Measurements from ENCODE around the gene GSTO1.

Gene GSTO1

DNA sequence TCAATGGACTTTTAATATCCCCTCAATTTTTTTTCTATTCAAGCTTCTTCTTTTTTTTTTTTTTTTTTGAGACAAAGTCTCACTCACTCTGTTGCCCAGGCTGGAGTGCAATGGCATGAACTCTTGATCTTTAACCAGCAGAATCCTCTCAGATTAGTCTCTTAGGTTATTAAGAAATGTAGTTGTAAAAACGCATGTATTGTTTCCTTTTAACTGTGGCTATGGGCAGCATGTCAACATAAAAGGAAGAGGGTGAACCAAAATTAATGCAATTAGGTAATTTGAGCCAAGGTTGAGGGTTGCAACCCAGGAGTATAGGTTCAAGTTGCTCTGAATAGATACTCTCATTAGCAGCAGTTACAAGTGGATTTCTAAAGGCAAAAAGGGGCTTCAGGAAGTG lies 4.3 kb upstream of the GSTO1 start:
- DNase-seq (ENCODE audit: low spot score): no peak

DNA sequence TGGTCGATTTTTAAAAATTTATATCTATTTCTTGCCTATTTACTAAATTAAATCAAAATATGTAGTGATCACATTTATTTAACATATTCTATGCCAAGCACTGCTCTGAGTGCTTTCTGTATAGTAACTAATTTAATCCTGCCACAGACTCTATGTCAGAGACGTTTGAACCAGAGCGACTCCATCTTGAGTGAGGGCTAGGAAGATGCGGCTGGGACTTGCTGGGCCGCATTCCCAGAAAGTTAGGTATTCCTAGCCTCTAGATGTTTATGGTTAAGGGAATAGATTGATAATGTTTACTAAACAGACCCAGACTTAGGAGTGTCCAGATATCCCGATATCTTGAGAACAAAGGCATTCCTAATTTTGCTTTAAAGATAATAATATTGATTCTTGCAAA lies 3.2 kb upstream of the GSTO1 start:
- no peak for DNase-seq (ENCODE audit: low spot score)

DNA sequence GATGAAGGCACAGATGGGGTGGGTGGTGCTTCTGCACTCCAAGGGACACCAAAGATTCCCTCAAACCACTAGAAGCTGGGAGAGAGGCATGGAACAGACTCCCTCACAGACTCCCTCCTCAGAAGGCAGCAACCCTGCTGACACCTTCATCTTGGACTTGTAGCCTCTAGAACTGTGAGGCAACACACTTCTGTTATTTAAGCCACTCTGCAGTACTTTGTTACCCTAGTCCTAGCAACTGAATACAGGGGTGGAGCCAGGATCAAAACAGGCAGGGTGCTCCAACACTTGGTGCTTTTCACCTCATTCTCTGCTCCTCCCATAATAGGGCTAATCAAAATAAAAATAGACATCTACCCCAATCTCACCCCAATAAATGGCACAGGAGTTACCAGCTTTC lies 2.3 kb upstream of the GSTO1 start:
- no peak for DNase-seq (ENCODE audit: low spot score)

DNA sequence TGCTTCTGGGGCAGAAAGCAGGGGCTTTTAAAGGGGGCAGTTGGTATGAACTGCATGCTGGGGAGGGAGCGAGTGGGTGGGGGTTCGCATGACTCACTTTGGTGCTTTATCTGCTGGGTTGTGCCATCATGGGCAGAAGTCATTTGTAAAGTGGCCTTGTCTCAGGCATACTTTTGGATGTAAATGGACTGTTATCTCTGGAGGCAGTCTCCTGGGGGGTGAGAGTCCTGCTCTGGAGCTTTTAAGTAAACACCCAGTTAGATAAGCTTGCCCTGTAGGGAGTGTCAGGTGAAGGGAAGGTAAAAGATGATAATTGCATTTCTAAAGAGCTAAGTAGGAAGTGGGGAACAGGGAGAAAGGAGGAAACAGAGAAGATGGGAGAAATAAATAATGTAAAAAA lies 1.6 kb upstream of the GSTO1 start:
- no peak for DNase-seq (ENCODE audit: low spot score)

DNA sequence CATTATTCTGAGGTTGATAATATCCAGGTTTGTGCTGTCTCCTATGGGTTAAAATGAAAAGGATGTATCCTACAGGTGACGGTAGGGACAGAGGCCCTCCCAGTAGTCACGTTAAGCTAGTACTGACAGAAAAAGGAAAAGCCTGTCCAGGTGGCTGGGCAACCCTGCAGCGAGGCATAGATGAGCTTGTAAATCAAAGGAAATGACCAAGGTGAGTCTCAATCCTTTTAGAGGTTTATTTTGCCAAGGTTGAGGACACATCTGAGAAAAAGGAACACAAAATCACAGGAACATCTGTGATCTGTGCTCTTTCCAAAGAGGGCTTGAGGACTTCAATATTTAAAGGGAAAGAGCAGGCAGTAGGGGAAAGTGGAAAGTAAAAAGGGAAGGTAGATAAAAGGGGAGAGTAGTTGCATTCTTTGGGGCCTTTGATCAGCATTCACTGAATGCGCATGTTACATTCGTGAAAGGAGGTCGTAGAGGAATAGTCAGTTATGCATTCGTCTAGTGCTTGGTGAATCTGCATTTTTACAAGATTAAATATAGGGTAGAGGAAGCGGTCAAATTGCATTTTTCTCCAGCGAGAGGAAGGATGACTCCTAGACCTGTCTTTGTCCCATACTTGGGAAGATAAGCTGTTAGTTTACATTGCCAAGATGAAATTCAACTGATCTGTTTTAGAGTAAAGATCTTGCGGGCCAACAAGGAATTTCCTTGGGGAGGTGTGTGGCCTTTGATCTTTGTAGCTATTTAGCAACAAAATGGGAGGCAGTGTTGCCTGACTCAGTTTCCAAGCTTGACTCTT lies 884 bp upstream of the GSTO1 start:
- DNase-seq (ENCODE audit: low spot score): no peak

DNA sequence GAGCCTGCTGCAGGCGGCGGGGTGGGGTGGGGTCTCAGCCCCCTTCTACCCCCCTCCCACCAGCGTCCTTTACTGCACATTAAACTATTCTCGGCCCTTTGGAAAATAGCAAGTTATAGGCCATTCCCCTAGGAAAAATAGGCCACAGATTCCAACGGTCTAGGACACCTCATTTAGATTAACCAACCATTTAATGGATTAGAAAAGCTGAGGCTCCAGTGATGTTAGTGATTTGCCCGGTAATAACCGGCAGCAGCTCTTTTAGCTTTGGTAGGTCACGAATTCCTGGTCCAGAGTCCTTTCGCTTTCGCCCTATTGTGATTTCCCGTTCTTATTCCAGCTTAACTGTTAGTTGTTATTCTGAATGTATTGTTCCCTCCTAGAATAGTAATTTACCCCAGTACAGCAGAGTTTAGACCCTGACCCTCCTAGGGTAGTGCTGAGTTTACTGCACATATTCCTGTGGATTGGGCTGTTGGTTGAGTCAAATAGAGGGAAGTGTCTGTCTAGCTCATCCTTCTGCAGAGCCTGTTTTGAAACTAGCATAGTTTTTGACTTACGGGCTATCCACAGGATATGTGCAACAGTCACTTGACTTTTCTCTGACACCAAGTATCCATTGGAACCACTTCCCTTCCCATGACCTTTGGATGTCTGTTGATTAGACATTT lies 754 bp downstream of the GSTO1 start:
- no peak for DNase-seq (ENCODE audit: low spot score)

DNA sequence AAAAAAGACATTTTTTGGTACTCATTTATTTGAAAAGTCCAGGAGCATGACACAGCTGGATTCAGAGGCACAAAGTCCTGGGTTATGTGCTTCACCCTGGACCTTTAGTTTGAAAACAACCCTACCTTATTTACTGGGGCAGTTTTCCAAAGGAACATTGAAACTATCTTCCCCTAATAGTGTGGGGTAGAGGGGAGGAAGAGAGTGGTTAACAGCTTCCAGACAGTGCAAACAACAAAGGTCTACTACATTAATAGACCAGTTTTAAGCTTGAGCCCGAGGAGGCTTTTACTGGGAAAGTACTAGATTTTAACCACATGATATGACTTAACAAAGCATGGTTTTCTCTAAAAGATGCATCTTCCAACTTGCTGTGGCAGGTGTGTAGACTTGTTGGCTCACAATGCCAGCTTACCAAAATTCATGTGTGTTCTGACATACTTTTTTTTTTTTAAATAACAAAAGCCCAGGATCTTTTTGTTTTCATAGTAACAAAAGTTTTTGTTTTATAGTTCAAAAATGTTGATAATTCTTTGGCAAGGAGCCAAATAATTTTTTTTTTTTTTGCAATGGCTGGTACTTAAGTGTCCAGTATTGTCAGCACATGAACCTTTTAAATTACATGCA lies 1.8 kb downstream of the GSTO1 start:
- no peak for DNase-seq (ENCODE audit: low spot score)

DNA sequence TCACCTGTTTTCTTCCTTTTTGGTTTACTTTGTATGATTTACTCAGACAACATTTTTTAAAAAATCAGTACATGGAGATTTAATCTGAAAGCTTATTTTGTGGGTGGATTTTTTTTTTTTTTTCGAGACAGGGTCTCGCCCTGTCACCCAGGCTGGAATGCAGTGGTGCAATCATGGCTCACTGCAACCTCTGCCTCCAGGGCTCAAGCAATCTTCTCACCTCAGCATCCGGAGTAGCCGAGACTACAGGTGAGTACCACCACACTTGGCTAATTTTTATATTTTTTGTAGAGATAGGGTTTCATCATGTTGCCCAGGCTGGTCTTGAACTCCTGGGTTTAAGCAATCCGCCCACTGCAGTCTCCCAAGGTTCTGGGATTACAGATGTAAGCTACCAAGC lies 2.5 kb downstream of the GSTO1 start:
- DNase-seq (ENCODE audit: low spot score): no peak

DNA sequence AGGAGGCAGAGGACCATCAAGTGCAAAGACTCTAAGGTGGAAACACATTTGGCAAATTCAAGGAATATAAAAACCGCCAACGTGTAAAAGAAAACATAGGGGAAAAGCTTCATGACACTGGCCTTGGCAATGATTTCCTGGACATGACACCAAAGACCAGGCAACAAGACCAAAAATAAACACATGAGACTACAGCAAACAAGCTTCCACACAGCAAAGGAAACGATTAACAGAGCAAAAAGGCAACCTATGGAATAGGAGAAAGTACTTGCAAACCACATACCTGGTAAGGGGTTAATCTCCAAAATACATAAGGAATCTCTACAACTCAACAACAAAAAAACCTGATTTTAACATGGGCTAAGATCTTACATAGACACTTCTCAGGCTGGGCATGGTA lies 3.5 kb downstream of the GSTO1 start:
- no peak for DNase-seq (ENCODE audit: low spot score)

DNA sequence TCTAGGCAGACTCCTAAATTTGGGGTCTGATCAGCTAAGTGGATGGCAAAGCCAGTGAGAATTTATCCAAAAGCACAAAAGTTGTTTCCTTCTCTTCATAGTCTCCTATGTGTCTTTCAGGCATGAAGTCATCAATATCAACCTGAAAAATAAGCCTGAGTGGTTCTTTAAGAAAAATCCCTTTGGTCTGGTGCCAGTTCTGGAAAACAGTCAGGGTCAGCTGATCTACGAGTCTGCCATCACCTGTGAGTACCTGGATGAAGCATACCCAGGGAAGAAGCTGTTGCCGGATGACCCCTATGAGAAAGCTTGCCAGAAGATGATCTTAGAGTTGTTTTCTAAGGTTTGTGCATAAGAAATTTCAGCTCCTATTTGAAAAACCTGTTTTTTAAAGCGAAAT lies 4.8 kb downstream of the GSTO1 start:
- DNase-seq (ENCODE audit: low spot score): no peak

DNA sequence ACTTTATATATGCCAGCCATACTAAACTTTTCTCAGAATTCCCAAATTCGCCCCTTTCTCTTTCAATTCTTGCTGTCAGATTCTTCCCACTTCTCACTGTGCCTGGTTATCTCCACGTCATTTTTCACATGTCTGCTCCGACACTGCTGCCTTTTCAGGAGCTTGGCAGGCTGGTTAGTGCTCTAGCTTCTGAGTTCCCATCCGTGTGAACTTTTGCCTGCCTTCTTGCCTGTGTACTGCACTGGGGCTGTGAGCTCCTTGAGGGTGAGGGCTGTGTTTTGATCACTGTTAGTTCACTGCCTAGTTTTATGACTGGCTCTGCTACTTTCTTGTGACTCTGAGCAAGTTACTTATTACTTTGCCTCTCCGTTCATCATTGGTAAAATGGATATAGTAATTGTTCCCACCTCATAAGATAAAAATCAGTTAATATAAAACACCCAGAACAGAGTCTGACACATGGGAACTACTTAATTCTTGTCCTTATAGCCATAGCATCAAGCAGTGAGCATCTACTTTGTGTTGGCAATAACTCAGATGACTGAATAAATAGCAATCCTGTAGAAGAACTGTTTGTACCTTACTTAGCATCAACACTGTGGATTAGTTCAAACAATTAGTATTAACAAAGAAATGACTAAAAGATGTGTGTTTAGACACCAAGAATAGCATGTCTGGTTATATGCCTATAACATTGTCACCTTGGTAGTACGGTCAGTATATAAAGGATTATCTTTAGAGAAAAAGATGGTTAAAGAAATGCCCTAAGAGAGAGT lies 5.5 kb downstream of the GSTO1 start:
- no peak for DNase-seq (ENCODE audit: low spot score)

DNA sequence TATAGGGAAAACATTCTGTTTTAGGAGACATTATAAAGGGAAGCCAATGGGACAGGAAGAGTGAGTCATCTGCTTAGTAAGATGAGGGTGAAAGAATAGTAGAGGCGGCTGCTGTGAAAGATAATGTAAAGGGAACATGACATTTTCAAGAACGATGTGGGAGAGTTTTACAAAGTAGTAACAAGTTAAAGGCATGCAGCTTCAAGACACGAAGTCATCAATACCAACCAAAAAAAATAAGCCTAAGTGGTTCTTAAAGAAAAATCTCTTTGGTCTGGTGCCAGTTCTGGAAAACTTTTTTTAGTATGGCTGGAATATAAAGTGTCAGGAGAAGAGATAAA lies 6.1 kb downstream of the GSTO1 start:
- no peak for DNase-seq (ENCODE audit: low spot score)

DNA sequence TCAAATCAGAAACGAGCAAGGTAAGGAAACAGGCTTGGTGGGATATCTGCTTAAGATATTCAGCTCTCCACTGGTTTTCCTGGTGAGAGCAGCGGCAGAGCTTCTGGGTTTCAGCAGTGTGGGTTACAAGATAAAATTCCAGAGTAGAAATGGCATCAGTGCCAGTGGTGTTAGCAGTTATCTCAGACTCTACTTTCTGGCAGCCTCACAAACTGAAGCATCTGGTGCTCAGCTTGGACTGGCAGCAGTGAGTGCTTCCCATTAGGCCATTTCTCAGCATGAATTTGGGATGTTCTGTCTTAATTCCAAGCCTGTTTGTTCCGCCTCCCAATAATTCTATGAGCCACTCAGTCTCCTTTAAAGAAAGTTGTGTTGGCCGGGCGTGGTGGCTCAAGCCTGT lies 7.4 kb downstream of the GSTO1 start:
- no peak for DNase-seq (ENCODE audit: low spot score)

DNA sequence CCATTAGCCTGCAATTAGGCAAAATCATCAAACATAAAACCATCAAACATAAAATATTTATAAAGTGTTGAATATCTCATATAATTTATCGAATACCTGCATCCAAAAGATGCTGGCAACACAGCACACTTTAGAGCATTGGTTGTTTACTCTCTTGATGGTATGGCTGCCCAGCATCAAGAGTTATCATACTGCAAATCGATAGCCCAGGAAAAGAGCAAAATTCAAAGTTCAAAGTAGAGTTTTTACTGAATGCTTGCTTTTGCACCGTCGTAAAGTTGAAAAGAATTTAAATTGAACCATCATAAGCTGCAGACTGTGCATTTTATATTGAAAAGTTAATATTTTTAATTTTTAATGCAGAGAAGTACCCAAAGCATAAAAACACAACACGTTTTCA lies 10.1 kb downstream of the GSTO1 start:
- no peak for DNase-seq (ENCODE audit: low spot score)

DNA sequence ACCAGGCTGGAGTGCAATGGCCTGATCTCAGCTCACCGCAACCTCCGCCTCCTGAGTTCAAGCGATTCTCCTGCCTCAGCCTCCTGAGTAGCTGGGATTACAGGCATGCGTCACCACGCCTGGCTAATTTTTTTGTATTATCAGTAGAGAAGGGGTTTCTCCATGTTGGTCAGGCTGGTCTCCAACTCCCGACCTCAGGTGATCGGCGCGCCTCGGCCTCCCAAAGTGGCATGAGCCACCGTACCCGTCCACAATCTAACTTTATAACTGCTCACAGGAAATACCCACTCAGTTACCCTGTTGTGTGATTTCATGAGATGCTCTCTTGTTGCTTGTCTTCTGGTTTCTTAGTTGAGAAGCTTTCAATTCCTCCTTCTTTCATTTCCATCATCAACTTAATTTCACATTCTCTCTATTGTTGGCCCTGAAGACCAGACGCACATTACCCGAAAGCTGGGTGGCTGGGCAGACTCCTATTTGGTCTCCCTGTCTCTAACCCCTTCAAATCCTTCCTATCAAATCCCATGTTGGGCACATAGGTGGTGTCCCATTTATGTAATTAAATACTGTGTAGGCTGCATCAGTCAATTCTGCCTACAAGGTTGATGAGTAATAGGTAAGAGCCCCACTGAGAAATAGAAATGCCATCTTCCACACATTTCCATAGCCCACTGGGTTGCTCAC lies 13.2 kb downstream of the GSTO1 start:
- DNase-seq (ENCODE audit: low spot score): no peak

DNA sequence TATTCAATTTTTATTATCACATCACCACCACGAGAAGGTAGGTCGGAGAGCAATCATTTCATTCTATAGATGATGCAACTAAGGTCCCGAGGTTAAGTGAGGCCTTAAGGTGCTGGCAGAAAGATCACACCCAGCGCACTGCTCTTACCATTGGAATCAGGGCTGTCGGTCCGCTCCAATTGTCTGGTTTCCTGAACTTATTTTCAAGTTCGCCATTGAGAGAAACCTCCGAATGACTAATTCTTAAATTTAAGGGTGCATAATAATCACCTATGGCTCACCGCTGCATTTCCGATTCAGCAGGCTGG lies 13.7 kb downstream of the GSTO1 start:
- no peak for DNase-seq (ENCODE audit: low spot score)

DNA sequence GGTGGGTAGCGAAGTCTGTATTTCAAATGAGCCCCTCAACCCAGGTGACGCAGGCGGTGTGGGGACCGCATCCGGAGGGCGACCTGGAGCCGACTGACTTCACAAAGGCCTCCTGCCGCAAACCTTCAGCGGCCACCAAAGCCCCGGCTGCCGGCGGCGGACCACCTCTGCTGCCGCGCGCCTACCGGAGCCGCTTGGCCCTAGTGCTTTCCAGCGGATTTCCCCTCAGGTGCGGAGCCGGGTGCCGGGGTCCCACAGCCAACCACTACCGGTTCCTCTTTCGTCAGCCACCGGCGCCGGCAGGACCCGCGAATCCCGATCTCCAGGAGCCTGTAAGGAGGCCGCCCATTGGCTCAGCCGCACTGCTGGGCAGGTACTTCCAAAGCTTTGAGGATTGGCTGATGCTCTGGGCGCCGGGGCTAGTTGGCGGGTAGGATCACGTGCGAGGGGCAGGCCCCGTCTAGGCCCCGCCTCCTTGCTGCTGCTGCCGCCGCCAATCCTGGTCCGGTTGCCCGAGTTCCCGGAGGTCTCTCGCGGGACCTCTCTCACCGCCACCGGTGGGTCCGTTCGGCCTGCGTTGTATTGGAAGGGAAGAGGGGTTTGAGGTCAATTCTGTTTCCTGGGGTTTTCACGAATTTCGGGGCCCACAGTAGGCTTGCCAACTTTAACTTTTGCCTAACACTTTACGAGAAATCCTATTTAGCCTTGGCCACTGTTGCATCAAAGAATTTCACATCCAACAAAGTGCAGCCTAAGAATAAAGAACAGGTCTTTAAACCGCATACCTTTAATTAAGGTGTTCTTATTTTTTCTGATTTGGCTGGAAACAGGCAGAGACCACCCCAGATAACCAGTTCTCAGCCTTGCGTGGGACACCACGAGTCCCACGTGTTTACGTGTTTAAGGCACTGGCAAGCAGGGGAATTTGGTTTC lies 14.3 kb downstream of the GSTO1 start, which contains the start of gene GSTO2:
Gene GSTO2, plus strand, starts transcription at position 472 of the 933 bp plus-strand sequence. CDS start 5,732 bp downstream, outside the sequence.
- peak; percentile 99 for DNase-seq (ENCODE audit: low spot score)

DNA sequence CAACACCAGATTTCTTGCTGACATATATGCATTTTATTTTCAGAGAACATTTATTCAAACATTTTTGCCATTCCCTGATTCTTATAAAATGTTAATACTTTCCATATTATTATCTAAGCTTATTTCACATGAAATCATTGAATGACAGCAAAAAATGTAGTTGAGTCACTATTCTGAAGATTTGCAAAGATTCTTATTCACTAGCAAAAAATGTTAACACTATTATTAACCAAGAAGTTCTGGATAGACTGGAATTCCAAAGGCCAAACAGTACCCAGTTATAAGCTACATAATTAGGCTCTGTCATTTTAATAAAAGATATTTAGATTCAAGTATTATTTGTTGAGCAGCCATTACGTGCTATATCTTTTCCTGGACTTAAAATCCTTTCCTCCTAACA lies 18.6 kb downstream of the GSTO1 start:
- no peak for DNase-seq (ENCODE audit: low spot score)

DNA sequence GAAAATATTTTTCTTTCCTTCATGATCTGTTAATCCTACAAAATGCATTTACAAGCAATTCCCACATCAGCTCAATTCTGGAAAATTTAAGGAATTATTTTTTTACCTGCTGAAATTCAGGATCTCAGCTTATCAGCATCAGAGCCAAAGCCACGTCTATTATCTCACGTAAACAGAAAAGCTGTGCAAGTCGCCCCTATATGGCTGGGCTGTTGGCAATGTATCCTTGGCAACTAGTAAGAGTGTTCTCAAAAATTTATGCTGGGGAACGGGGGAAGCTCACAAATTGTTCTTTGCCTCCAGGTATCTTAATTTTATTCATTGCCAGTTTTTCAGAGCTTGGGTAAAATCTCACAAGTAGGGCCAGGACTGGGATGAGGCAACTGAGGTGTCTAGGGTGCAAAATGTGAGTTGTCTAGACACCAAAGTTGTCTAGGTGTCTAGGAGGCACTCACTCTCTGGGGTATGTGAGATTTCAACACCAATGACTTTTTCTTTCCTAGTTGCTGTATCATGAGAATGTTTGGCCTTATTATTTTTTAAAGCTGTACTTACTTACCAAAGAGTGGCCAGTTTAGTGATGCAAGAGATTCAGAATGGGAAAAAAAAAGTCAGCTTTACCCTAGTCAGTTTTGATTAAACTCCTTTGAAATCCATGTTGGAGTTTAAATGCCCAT lies 19.3 kb downstream of the GSTO1 start:
- no peak for DNase-seq (ENCODE audit: low spot score)

All from LoVo (cell line).